ENCODE measurements around the gene ACSS2.

ACSS2 gene

DNA sequence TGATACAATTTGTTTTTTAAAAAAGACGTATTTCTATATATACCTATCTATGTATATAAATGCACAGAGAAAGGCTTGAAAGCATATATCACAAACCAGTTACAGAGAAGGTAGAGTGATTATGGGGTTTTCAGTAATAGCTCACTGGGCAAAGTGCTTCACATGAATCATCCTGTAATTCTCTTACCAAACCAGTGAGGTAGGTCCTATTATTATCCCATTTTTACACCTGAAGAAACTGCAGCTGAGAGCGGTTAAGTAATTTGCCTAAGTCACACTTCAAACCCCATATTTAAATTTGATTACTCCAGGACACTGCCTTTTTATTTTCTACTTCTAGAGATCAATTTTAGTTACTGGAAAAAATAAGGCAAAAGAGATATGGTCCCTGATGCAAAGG, 74.8 kb downstream of the ACSS2 start:
- no peak for FAIRE-seq

GRCh38 chr20:34951652-34952051, 75.2 kb downstream of the ACSS2 start:
- no peak for FAIRE-seq

DNA sequence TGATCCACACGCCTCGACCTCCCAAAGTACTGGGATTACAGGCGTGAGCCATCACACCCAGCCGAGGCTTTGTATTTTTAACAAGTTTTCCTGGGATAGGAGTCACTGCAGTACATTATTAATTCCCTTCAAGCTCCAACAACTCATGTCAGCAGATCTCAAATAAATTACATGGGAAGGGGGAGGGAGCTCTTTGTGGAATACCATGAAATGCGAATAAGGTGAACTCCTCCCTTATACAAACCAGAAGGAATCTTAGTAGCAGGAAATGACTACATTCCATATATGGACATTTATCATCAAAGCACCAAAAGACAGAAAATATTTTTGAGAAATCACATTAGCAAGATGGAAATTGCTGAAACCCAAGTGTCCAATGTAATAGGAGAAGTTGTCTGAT, 76.3 kb downstream of the ACSS2 start:
- FAIRE-seq, result no peak

- FAIRE-seq, result no peak
Measured at GRCh38 chr20:34953960-34954359, 77.5 kb downstream of the ACSS2 start.

DNA sequence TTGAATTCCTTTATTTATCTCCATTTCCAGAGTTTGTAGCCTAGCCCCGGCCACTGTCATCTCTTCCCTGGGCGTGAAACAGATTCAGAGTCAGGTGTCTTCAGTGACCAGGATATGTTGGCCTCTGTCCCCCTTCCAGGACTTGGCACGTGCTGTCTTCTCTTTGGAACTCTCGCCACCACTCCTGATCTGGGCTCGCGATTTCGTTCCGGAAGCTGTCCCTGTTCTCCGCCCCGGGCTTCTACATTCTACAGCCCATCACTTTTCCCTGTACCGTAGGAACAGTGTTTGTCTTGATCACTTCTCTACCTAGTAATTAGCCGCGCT, 78.5 kb downstream of the ACSS2 start:
- no peak for FAIRE-seq

- no peak for FAIRE-seq
Measured at GRCh38 chr20:34955231-34956040, 79.0 kb downstream of the ACSS2 start, which contains the start of the genes GSS and MYH7B. Gene GSS (minus strand): TSS chr20:34955806. CDS start chr20:34951852, 3,954 bp downstream. Gene MYH7B (plus strand): TSS chr20:34955868. CDS start chr20:34978006, 22,138 bp downstream.

GRCh38 chr20:34956041-34956458, 79.6 kb downstream of the ACSS2 start:
- no peak for FAIRE-seq

DNA sequence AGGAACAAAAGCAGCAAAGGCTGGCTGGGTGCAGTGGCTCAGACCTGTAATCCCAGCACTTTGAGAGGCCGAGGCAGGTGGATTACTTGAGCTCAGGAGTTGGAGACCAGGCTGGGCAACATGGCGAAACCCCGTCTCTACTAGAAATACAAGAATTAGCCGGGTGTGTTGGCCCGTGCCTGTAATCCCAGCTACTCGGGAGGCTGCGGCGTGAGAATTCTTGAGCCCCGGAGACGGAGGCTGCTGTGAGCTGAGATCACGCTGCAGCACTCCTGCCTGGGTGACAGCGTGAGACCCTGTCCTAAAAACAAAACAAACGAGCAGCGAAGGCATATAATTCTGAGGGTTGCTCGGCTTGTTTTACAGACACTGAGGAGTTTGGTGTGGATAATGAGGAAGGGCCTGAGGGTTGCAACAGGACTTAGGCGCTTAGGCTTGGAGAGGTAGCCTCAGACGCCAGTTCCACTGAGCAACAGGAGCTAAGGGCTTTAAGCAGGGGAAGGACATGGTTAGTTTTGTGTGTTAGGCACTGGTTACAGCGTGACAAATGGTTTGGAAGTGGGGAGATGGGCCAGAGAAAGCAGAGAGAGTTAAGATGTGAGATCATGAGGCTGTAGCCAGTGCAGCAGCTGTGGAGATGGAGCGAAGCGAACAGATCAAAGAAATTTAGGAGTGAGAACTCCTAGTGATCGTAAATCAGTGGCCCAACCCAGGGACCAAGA, 80.5 kb downstream of the ACSS2 start:
- no peak for FAIRE-seq

DNA sequence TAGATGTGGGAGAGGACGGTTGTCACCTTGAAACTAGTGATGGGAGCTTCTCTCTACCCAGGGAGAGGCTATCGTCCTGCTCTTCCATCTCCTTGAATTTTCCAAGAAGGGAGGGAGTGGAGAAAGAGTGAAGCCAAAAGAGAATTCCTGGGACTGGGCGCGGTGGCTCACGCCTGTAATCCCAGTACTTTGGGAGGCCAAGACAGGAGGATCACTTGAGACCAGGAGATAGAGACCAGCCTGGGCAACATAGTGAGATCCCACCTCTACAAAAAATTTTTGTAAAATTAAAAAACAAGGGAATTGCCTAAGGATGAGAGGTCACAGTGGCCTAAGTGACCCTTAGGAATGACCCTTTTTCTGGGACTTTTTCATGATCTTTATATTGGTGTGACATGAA, 88.1 kb downstream of the ACSS2 start:
- no peak for FAIRE-seq

DNA sequence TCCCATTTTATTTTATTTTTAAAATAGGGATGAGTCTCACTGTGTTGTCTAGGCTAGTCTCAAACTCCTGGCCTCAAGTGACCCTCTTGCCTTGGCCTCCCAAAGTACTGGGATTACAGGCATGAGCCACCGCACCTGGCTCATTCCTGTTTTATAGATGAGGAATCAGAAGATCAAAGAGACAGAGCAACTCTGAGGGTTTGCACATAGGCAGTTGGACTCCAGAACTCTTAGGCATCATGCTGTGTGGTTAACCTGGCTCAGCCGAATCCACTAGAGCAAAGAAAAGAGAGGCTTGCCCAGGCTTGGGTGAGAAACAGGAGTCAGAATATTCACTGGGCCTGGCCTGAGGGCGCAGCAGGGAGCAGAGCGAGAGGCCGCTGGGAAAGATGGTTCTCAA, 88.6 kb downstream of the ACSS2 start:
- FAIRE-seq, result no peak

DNA sequence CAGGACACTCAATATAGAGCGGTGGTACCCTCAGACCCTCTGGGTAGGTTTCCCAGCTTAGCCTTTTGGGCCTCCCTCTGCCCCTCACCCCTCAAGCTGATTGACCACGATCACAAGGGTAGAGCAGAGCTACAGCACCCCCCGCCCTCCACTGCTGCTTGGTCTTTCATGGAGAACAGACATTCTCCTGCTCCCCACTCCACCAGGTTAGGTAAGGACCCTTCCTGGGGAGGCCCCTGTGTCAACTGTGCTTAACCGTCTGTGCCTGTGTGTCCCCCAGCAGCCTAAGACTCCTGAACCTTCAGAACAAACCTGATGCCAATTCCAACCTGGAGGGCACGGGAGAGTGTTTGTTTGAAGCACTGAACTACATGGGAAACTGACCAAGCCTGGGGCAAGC, 91.0 kb downstream of the ACSS2 start:
- no peak for FAIRE-seq

DNA sequence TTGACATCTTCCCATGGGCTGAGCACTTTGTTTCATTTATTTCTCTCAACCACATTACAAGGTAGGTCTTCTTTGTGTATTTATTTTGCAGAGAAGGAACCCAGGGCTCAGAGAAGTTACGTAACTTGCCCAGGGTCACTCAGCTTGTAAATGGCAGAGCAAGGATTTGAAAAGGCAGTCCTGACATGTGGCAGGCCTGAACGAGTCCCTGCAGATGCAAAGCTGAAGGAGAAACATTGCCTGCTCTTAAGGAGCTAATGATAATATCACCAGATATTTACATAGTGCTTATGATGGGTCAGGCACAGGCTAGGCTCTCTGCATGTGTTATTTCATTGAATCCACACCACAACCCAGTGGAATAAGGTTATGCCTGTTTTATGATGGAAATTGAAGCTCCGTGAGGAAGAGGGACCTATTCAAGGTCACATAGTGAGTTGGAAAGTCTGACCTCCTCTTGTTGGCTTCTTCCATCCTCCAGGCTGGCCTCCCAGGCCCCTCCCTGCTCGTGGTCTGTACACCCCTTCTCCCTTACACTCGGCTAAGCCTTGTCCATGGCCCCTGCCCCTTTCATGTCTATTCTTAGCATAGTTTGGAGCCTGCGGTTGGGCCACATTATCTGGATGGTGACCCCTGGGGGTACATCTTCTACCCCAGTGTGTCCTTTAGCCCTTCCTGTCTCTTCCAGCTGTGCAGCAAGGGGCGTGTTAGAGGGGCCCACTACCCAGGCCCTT, 91.8 kb downstream of the ACSS2 start:
- no peak for FAIRE-seq

GRCh38 chr20:34970193-34970840, 93.9 kb downstream of the ACSS2 start:
- no peak for FAIRE-seq

DNA sequence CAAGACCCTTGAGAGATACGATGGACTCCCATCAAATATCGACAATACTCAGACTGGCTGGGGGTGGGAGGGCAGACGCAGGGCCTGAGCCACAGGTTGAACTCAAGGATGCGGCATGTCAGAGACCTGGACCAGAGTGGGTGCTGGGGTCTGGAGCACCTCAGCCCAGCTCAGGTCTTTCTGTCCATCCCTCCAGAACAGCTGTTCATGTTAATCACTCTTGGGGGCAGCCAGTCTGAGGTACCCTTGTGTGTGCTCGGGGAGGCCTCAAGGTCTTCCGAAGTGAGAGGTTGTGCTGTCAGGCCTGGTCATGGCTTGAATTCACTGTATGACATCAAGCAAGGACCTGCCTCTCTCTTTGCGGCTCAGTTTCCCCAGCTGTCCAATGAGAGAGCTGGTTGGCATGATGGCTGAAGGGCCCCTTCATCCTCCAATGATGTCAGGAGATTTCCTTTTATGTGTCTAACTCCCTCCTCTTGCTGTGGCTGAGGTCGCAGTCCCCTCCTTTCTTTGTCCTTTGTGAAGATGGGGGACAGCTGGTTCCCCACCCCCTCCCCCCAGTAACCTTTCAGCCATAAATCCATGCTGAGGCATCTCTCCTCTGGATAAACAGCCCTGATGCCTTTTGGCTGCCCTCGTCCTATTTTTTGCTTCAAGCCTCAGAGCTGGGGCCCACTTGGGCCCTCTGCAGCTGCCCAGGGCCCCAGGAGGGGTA, 94.6 kb downstream of the ACSS2 start:
- no peak for FAIRE-seq

DNA sequence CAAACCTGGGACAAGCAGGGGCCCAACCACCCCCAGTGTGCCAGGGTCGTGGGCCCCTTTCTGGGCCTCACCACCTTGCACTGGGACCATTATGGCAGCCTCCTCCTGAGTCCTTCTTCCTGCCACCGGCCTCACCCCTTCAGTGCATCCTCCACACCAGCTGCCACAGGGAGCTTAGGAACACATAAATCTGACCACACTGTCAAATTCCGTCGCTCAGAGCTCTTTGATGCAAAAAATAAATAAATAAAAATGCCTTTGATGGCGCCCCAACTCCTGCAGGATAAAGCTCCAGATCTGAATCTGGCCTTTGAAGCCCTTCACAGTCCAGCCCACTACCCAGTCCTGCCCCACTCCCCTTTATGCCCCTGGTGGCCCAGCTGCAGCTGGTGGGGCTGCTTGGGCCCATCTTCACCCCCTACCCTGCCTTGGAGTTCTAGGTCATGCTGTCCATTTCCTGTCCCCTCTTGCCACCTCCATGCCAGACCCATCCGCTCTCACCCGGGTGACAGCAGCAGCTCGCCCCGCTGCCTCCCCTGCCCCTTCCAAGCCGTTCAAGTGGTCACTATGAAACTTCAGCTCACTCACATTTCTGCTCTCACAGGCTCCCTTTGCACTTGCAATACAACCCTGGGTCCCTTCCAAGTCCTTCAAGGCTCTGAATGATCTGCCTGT, 95.3 kb downstream of the ACSS2 start:
- no peak for FAIRE-seq

- FAIRE-seq, result no peak
Measured at GRCh38 chr20:34974246-34974645, 97.8 kb downstream of the ACSS2 start.

DNA sequence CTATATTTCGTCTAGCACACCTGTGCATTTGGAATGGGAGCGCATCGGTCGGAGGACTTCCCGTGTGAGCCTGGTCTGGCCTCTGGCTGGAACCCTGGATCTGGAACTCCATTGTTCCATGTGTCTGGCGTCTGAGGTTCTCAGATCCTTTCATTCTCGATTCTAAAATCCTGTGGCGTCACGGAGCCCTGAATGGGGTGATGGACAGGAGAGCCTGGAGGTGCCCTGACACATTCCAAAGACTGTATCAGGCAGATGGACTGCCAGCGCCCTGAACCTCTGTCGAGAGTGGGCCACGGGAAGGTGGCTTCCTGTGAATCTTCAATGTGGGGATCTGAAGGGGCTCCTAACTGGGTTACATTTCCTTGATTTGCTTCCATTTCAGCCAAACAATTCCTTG, 99.9 kb downstream of the ACSS2 start:
- no peak for FAIRE-seq

Data from islet of Langerhans (tissue), 1 donor.